Kidney epithelial cell (primary cell): ENCODE data around the gene PPP1R14C. TPM values are rescaled to one million over a fixed set of nuclear protein-coding genes. Genes with fewer than 3 reads are reported as not detected.

Source experiments
- DNase-seq: peaks from one replicate; pipeline ENCODE4 v3.0.0-alpha.2; 2010; ENCODE audit warnings: low read depth
- H3K27me3 ChIP-seq: 2 replicates; pipeline ENCODE4 v1.6.0; 2011; ENCODE audit warnings: low read length; ENCODE audit not compliant: control insufficient read depth, insufficient read depth
- H3K36me3 ChIP-seq: 2 replicates; pipeline ENCODE4 v1.5.1; 2011; ENCODE audit warnings: low read length; ENCODE audit not compliant: control insufficient read depth, insufficient read depth
- H3K4me3 ChIP-seq: 2 replicates; pipeline ENCODE4 v1.5.1; 2011; ENCODE audit warnings: low read depth, mild to moderate bottlenecking, control low read depth, low read length
- total RNA-seq: library from RNA; depleted of rRNA; stranded (reverse); fragments of >200 nt; gene quantifications from 2 replicates; pipeline ENCODE4 v1.2.3, GENCODE V29; 2015
- TF ChIP-seq, protein P1 (sequence below): IDR thresholded peaks from 2 replicates; pipeline ENCODE4 v1.5.1; 2011; ENCODE audit warnings: mild to moderate bottlenecking, moderate library complexity, low read length, control low read depth, inconsistent platforms; ENCODE audit not compliant: insufficient read depth, poor library complexity, severe bottlenecking

PPP1R14C gene
- total RNA-seq, 1 donor from 2014 or later: 45.5 TPM

DNA sequence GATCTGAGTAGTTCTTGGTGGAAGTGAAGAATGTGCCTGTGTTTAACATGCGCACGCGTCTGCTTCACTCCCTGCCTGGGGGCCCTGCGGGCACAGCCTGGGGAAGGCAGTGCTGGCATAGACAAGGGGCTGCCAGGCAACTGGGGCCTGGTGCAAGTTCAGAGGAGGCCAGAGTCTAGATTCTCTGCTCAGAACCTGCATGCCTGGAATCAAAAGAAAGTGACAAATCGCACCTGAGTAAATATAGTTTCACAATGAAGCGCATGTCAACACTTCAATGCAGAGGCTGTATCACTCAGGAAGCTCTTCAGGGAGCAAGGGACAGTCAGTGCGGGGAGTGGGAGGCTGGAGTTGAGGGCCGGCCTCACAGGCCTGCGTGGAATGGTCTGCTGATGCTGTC is 24.2 kb upstream of the PPP1R14C start:
- DNase-seq: no peak
- Histone ChIP-seq H3K36me3 (no peaks in the 10 kb centered on the region), H3K27me3 (no peaks in the 10 kb centered on the region), H3K4me3 (no peak overlapping the region)
- TF ChIP-seq, protein P1, sequence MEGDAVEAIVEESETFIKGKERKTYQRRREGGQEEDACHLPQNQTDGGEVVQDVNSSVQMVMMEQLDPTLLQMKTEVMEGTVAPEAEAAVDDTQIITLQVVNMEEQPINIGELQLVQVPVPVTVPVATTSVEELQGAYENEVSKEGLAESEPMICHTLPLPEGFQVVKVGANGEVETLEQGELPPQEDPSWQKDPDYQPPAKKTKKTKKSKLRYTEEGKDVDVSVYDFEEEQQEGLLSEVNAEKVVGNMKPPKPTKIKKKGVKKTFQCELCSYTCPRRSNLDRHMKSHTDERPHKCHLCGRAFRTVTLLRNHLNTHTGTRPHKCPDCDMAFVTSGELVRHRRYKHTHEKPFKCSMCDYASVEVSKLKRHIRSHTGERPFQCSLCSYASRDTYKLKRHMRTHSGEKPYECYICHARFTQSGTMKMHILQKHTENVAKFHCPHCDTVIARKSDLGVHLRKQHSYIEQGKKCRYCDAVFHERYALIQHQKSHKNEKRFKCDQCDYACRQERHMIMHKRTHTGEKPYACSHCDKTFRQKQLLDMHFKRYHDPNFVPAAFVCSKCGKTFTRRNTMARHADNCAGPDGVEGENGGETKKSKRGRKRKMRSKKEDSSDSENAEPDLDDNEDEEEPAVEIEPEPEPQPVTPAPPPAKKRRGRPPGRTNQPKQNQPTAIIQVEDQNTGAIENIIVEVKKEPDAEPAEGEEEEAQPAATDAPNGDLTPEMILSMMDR: no peak

DNA sequence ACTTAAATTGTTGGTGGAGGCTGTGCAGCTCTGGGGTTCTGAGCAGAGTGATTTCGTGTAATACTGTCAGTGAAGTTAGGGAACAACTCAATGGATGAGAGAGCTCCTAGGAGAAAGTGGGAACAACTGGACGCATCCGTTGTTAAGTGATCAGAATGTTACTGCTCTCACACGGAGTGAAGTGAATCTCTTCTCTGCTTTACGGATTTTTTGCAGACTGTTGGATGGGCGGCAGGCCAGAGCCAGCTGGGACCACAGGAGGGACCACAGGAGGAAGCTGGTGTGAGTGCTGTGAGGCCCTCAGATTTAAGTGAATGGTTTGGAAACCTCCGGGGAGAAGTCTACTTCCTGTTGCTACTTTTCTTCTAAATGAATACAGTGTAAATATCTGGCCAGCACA is 23.7 kb upstream of the PPP1R14C start:
- Histone ChIP-seq H3K4me3 (no peak overlapping the region), H3K27me3 (no peaks in the 10 kb centered on the region), H3K36me3 (no peaks in the 10 kb centered on the region)
- TF ChIP-seq, protein P1: no peak
- no peak for DNase-seq

DNA sequence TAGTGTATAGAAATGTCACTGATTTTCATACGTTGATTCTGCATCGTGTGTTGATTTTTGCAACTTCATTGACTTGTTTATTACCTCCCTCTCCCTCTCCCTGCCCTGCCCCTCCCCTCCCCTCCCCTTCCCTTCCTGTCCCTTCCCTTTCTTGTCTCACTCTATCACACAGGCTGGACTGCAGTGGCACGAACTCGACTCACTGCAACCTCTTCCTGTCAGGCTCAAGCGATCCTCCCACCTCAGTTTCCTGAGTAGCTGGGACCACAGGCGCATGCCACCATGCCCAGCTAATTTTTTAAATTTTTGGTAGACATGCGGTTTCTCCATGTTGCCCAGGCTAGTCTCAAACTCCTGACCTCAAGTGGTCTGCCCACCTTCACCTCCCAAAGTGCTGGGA is 19.2 kb upstream of the PPP1R14C start:
- no peak for DNase-seq
- H3K36me3 ChIP-seq: no peaks in the 10 kb centered on the region
- H3K27me3 ChIP-seq: no peaks in the 10 kb centered on the region
- TF ChIP-seq, protein P1: no peak
- no peak overlapping the region for H3K4me3 ChIP-seq

DNA sequence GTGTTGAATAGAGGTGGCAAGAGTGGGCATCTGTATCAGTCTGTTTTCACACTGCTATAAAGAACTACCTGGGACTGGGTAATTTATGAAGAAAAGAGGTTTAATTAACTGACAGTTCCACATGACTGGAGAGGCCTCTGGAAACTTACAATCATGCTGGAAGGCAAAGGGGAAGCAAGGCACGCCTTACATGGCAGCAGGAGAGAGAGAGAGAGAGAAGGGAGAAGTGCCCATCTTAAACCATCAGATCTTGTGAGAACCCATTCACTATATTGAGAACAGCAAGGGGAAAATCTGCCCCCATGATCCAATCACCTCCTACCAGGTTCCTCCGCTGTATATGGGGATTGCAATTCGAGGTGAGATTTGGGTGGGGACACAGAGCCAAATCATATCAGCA is 18.6 kb upstream of the PPP1R14C start:
- TF ChIP-seq, protein P1: no peak
- no peak for DNase-seq
- no peak overlapping the region for H3K4me3 ChIP-seq
- H3K36me3 ChIP-seq: no peaks in the 10 kb centered on the region
- H3K27me3 ChIP-seq: no peaks in the 10 kb centered on the region

DNA sequence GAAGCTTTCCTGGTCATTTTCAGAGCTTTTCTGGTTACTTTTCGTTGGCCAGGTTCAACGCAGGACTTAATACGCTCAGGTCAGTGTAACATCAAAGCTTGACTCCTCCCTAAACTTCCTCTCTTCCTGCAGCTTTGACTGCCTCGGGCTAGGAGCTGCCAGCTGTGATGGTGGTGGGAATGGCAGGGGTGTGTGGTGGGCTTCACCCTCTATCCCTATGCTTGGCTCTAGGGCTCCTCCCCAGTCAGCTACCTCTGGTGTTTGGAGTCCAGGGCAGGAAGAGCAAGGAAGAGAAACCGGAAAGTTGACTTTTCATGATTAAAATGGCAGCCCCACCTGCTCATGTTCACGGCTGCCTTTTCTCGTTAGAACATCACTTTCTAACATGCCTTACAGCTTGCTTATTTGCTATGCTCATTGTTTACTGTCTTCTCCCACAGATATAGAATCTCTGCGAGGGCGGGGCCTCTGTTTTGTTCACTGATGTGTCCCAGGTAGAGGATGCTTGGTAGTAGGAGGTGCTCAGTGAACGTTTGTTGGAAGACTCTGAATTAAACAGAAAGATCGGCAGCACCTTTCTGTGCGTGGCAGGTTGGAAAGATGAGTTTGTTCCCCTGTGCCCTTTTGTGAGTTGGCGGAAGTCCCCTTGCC is 16.1 kb upstream of the PPP1R14C start:
- DNase-seq: no peak
- TF ChIP-seq, protein P1: no peak
- Histone ChIP-seq H3K4me3 (no peak overlapping the region), H3K36me3 (no peaks in the 10 kb centered on the region), H3K27me3 (no peaks in the 10 kb centered on the region)

DNA sequence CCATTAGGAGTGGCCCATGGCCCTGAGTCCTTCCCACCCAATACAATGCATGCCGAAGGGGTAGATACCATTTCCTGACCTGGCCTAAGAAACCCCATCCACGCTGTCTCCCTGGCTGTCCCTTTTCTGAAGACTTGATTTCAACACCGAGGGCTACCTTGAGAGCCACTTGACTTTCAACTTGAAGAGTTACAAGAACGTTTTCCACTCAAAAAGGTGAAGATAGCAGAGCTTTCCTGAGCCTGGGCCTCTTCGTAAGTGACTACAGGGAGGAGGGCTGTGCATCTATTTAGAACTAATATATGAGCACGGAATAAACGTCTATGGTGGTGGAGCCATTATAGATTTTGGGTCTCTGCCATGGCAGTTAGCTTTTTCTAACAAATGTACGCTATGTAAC is 14.4 kb upstream of the PPP1R14C start:
- Histone ChIP-seq H3K27me3 (no peaks in the 10 kb centered on the region), H3K36me3 (no peaks in the 10 kb centered on the region), H3K4me3 (no peak overlapping the region)
- no peak for DNase-seq
- TF ChIP-seq, protein P1: no peak
